HL-60 (cell line): ENCODE results near the gene TNFSF10.

Experiments
- POLR2AphosphoS5 ChIP-seq: IDR thresholded peaks from 2 replicates; pipeline ENCODE4 v1.6.1; 2012; ENCODE audit warnings: low read depth
- SPI1 ChIP-seq: IDR thresholded peaks from 2 replicates; pipeline ENCODE4 v1.6.1; 2012; ENCODE audit warnings: low read depth, mild to moderate bottlenecking, borderline replicate concordance
- TF ChIP-seq, protein P1 (sequence below): IDR thresholded peaks from one replicate; pipeline ENCODE4 v1.5.1; 2011; ENCODE audit warnings: low read length, control low read depth, inconsistent platforms; ENCODE audit not compliant: insufficient read depth
- TF ChIP-seq, protein P2 (sequence below): IDR thresholded peaks from 2 replicates; pipeline ENCODE4 v1.6.1; 2012; ENCODE audit warnings: low read depth; ENCODE audit not compliant: insufficient replicate concordance

DNA sequence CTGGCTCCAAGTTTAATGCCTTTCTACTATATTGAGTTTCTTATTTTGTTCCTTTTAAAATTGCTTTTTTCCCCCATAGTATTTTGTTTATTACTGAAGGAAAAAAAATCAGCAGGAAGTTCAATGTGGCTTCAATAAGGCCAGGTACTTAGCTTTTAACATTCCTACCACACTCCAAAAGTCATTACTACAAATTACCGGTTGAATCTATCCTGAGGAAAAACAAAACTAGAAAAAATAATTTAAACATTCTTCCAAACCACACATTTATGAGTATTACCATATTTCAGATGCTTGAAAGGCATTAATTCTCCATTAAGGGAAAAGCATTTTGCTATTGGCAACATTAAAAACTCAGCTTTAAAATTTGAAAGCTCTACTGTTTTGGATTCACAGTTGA lies 20.2 kb upstream of the TNFSF10 start:
- TF ChIP-seq, protein P1, sequence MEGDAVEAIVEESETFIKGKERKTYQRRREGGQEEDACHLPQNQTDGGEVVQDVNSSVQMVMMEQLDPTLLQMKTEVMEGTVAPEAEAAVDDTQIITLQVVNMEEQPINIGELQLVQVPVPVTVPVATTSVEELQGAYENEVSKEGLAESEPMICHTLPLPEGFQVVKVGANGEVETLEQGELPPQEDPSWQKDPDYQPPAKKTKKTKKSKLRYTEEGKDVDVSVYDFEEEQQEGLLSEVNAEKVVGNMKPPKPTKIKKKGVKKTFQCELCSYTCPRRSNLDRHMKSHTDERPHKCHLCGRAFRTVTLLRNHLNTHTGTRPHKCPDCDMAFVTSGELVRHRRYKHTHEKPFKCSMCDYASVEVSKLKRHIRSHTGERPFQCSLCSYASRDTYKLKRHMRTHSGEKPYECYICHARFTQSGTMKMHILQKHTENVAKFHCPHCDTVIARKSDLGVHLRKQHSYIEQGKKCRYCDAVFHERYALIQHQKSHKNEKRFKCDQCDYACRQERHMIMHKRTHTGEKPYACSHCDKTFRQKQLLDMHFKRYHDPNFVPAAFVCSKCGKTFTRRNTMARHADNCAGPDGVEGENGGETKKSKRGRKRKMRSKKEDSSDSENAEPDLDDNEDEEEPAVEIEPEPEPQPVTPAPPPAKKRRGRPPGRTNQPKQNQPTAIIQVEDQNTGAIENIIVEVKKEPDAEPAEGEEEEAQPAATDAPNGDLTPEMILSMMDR, result no peak
- no peak for TF ChIP-seq POLR2AphosphoS5
- TF ChIP-seq, protein P2, sequence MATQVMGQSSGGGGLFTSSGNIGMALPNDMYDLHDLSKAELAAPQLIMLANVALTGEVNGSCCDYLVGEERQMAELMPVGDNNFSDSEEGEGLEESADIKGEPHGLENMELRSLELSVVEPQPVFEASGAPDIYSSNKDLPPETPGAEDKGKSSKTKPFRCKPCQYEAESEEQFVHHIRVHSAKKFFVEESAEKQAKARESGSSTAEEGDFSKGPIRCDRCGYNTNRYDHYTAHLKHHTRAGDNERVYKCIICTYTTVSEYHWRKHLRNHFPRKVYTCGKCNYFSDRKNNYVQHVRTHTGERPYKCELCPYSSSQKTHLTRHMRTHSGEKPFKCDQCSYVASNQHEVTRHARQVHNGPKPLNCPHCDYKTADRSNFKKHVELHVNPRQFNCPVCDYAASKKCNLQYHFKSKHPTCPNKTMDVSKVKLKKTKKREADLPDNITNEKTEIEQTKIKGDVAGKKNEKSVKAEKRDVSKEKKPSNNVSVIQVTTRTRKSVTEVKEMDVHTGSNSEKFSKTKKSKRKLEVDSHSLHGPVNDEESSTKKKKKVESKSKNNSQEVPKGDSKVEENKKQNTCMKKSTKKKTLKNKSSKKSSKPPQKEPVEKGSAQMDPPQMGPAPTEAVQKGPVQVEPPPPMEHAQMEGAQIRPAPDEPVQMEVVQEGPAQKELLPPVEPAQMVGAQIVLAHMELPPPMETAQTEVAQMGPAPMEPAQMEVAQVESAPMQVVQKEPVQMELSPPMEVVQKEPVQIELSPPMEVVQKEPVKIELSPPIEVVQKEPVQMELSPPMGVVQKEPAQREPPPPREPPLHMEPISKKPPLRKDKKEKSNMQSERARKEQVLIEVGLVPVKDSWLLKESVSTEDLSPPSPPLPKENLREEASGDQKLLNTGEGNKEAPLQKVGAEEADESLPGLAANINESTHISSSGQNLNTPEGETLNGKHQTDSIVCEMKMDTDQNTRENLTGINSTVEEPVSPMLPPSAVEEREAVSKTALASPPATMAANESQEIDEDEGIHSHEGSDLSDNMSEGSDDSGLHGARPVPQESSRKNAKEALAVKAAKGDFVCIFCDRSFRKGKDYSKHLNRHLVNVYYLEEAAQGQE, result no peak
- TF ChIP-seq SPI1, result no peak
